Measurements from ENCODE around the gene PKN1. TPM values are rescaled to one million over a fixed set of nuclear protein-coding genes. Genes with fewer than 3 reads are reported as not detected.

Gene PKN1
- total RNA-seq, 2 experiments from 2014 or later = 159 to 164 TPM

- intact Hi-C loops (cut with micrococcal nuclease) = loop anchor here (1.0 to 2.0 kb wide), 7 partner anchors 12 to 281 kb away; partner anchors contain the start of genes DNAJB1 and PKN1
- H3K4me1 Mint-ChIP-seq (ENCODE audit: low read depth) = peaks cover 35% of the 10 kb centered on the region
- peak; percentile 88 for DNase-seq
Measured at GRCh38 chr19:14418856-14419105, 14.3 kb upstream of the PKN1 start.

GRCh38 chr19:14419106-14419813 lies 13.8 kb upstream of the PKN1 start, which contains the start of gene DDX39A:
DDX39A (minus strand) TSS chr19:14419341; CDS start chr19:14413220, 6,121 bp downstream.
- DNase-seq = peak; percentile 99
- Mint-ChIP-seq H3K9me3 (peaks cover 3% of the 10 kb centered on the region), H3K36me3 (ENCODE audit: low read depth) (peaks cover 36% of the 10 kb centered on the region), H3K27me3 (ENCODE audit: low read depth) (no peaks in the 10 kb centered on the region), H3K27ac (peak within 1 kb of the TSS; percentile 100), H3K4me1 (ENCODE audit: low read depth) (peaks cover 32% of the 10 kb centered on the region), H3K4me3 (peak within 1 kb of the TSS; percentile 100)
- intact Hi-C loops (cut with micrococcal nuclease) = loop anchor here (1.0 to 2.0 kb wide), 7 partner anchors 13 to 282 kb away; partner anchors contain the start of genes DNAJB1 and PKN1
- CTCF ChIA-PET = interaction anchor here (1.3 to 2.6 kb wide), 3 partner anchors 10 to 69 kb away, joined by 4 to 15 read pairs (median 5); partner anchors contain the start of gene PKN1

More at GRCh38 chr19:14418856-14419105, 14.3 kb upstream of the PKN1 start:
- CTCF ChIA-PET = interaction anchor here (0.8 kb wide), 1 partner anchor 54 kb away, joined by 3 read pairs; no protein-coding TSS in a partner anchor
- H3K9me3 Mint-ChIP-seq = peaks cover 3% of the 10 kb centered on the region
- peaks cover 38% of the 10 kb centered on the region for H3K36me3 Mint-ChIP-seq (ENCODE audit: low read depth)
- peak overlapping the region; percentile 100 for H3K27ac Mint-ChIP-seq
- H3K27me3 Mint-ChIP-seq (ENCODE audit: low read depth) = no peaks in the 10 kb centered on the region
- H3K4me3 Mint-ChIP-seq = peak overlapping the region; percentile 100

GRCh38 chr19:14425696-14426138 lies 7.4 kb upstream of the PKN1 start:
- H3K27ac Mint-ChIP-seq = no peak overlapping the region
- CTCF ChIA-PET = no interaction called here

GRCh38 chr19:14427461-14427860 lies 5.6 kb upstream of the PKN1 start:
- Mint-ChIP-seq H3K27me3 (ENCODE audit: low read depth) (no peaks in the 10 kb centered on the region), H3K4me1 (ENCODE audit: low read depth) (peaks cover 13% of the 10 kb centered on the region), H3K27ac (no peak overlapping the region), H3K4me3 (no peak overlapping the region), H3K36me3 (ENCODE audit: low read depth) (no peaks in the 10 kb centered on the region), H3K9me3 (no peaks in the 10 kb centered on the region)
- CTCF ChIA-PET = interaction anchor here (1.2 kb wide), 1 partner anchor 57 kb away, joined by 3 read pairs; no protein-coding TSS in a partner anchor
- DNase-seq = no peak
- intact Hi-C loops (cut with micrococcal nuclease) = no loop called here

More at GRCh38 chr19:14425696-14426138, 7.4 kb upstream of the PKN1 start:
- DNase-seq = no peak
- Mint-ChIP-seq H3K4me3 (no peak overlapping the region), H3K27me3 (ENCODE audit: low read depth) (no peaks in the 10 kb centered on the region), H3K4me1 (ENCODE audit: low read depth) (peaks cover 2% of the 10 kb centered on the region), H3K36me3 (ENCODE audit: low read depth) (no peaks in the 10 kb centered on the region), H3K9me3 (no peaks in the 10 kb centered on the region)
- intact Hi-C loops (cut with micrococcal nuclease) = no loop called here

- Mint-ChIP-seq H3K27ac (no peak overlapping the region), H3K36me3 (ENCODE audit: low read depth) (no peaks in the 10 kb centered on the region), H3K27me3 (ENCODE audit: low read depth) (no peaks in the 10 kb centered on the region), H3K4me3 (no peak overlapping the region), H3K9me3 (no peaks in the 10 kb centered on the region), H3K4me1 (ENCODE audit: low read depth) (peaks cover 15% of the 10 kb centered on the region)
- CTCF ChIA-PET = interaction anchor here (0.6 to 5.1 kb wide), 5 partner anchors 9 to 80 kb away, joined by 3 to 55 read pairs (median 5); no protein-coding TSS in a partner anchor
- DNase-seq = no peak
- intact Hi-C loops (cut with micrococcal nuclease) = no loop called here
Measured at GRCh38 chr19:14428882-14429416, 4.2 kb upstream of the PKN1 start.

GRCh38 chr19:14430712-14431111 lies 2.4 kb upstream of the PKN1 start:
- Mint-ChIP-seq H3K9me3 (no peaks in the 10 kb centered on the region), H3K27me3 (ENCODE audit: low read depth) (no peaks in the 10 kb centered on the region), H3K27ac (peak overlapping the region; percentile 21), H3K4me1 (ENCODE audit: low read depth) (peaks cover 29% of the 10 kb centered on the region), H3K4me3 (no peak overlapping the region), H3K36me3 (ENCODE audit: low read depth) (peaks cover 5% of the 10 kb centered on the region)
- intact Hi-C loops (cut with micrococcal nuclease) = no loop called here
- no peak for DNase-seq
- CTCF ChIA-PET = interaction anchor here (0.8 to 5.1 kb wide), 7 partner anchors 35 to 293 kb away, joined by 3 to 55 read pairs (median 6); no protein-coding TSS in a partner anchor

GRCh38 chr19:14433554-14434501 lies 722 bp downstream of the PKN1 start:
- intact Hi-C loops (cut with micrococcal nuclease) = loop anchor here (2.0 kb wide), 1 partner anchor 15 kb away; the partner anchor contains the start of gene DDX39A
- peak; percentile 56 for DNase-seq
- peak overlapping the region; percentile 72 for H3K4me3 Mint-ChIP-seq
- peak overlapping the region; percentile 79 for H3K27ac Mint-ChIP-seq
- no peaks in the 10 kb centered on the region for H3K9me3 Mint-ChIP-seq
- H3K36me3 Mint-ChIP-seq (ENCODE audit: low read depth) = peaks cover 5% of the 10 kb centered on the region
- peaks cover 40% of the 10 kb centered on the region for H3K4me1 Mint-ChIP-seq (ENCODE audit: low read depth)
- CTCF ChIA-PET = interaction anchor here (0.6 to 1.2 kb wide), 4 partner anchors 38 to 1975 kb away, joined by 3 to 4 read pairs (median 3); no protein-coding TSS in a partner anchor
- H3K27me3 Mint-ChIP-seq (ENCODE audit: low read depth) = no peaks in the 10 kb centered on the region

- H3K27me3 Mint-ChIP-seq (ENCODE audit: low read depth) = no peaks in the 10 kb centered on the region
- peaks cover 47% of the 10 kb centered on the region for H3K4me1 Mint-ChIP-seq (ENCODE audit: low read depth)
- peak overlapping the region; percentile 72 for H3K4me3 Mint-ChIP-seq
- H3K36me3 Mint-ChIP-seq (ENCODE audit: low read depth) = peaks cover 5% of the 10 kb centered on the region
- no peaks in the 10 kb centered on the region for H3K9me3 Mint-ChIP-seq
- intact Hi-C loops (cut with micrococcal nuclease) = no loop called here
- CTCF ChIA-PET = interaction anchor here (0.6 to 1.2 kb wide), 3 partner anchors 43 to 653 kb away, joined by 4 to 7 read pairs (median 4); no protein-coding TSS in a partner anchor
- H3K27ac Mint-ChIP-seq = peak overlapping the region; percentile 79
- peak; percentile 78 for DNase-seq
Measured at GRCh38 chr19:14434543-14435319, 1.6 kb downstream of the PKN1 start.

GRCh38 chr19:14435320-14436050 lies 2.4 kb downstream of the PKN1 start:
- Mint-ChIP-seq H3K4me3 (peak overlapping the region; percentile 72), H3K27me3 (ENCODE audit: low read depth) (no peaks in the 10 kb centered on the region), H3K27ac (peak overlapping the region; percentile 79), H3K4me1 (ENCODE audit: low read depth) (peaks cover 54% of the 10 kb centered on the region), H3K9me3 (no peaks in the 10 kb centered on the region), H3K36me3 (ENCODE audit: low read depth) (peaks cover 6% of the 10 kb centered on the region)
- CTCF ChIA-PET = interaction anchor here (0.6 to 1.2 kb wide), 3 partner anchors 45 to 653 kb away, joined by 3 to 7 read pairs (median 4); no protein-coding TSS in a partner anchor
- intact Hi-C loops (cut with micrococcal nuclease) = no loop called here
- DNase-seq = no peak

- intact Hi-C loops (cut with micrococcal nuclease) = no loop called here
- DNase-seq = no peak
- Mint-ChIP-seq H3K4me1 (ENCODE audit: low read depth) (peaks cover 49% of the 10 kb centered on the region), H3K9me3 (no peaks in the 10 kb centered on the region), H3K27ac (peak overlapping the region; percentile 34), H3K27me3 (ENCODE audit: low read depth) (no peaks in the 10 kb centered on the region), H3K4me3 (no peak overlapping the region), H3K36me3 (ENCODE audit: low read depth) (peaks cover 13% of the 10 kb centered on the region)
- CTCF ChIA-PET = interaction anchor here (0.7 to 1.4 kb wide), 6 partner anchors 35 to 559 kb away, joined by 3 to 4 read pairs (median 4); no protein-coding TSS in a partner anchor
Measured at GRCh38 chr19:14437578-14438140, 4.6 kb downstream of the PKN1 start.

Data from activated naive CD4-positive, alpha-beta T cell treated with anti-CD3 and anti-CD28 coated beads for 36 hours (primary cell).